HFFc6 (cell line): ENCODE results near the gene AHCTF1. TPM values are rescaled to one million over a fixed set of nuclear protein-coding genes. Genes with fewer than 3 reads are reported as not detected.

Source experiments
- DNase-seq: peaks from one replicate; pipeline ENCODE4 v3.0.0-alpha.2; 2018
- H3K27ac Mint-ChIP-seq: 2 replicates; pipeline ENCODE4 v1.8.0; 2020; ENCODE audit warnings: mild to moderate bottlenecking, mixed read lengths
- H3K27me3 Mint-ChIP-seq: 2 replicates; pipeline ENCODE4 v1.8.0; 2021; ENCODE audit warnings: mild to moderate bottlenecking, moderate library complexity, mixed read lengths; ENCODE audit not compliant: insufficient read depth
- H3K36me3 Mint-ChIP-seq: 2 replicates; pipeline ENCODE4 v1.8.0; 2021; ENCODE audit warnings: low read depth, mixed read lengths
- H3K4me1 Mint-ChIP-seq: 2 replicates; pipeline ENCODE4 v1.8.0; 2020; ENCODE audit warnings: low read depth, mixed read lengths
- H3K4me3 Mint-ChIP-seq: 2 replicates; pipeline ENCODE4 v1.8.0; 2020; ENCODE audit warnings: mild to moderate bottlenecking, moderate library complexity, mixed read lengths
- H3K9me3 Mint-ChIP-seq: 2 replicates; pipeline ENCODE4 v1.8.0; 2020; ENCODE audit warnings: mild to moderate bottlenecking, mixed read lengths
- CTCF ChIP-seq: fragments of 200-600 bp; sonication (generic); IDR thresholded peaks from 2 replicates; pipeline ENCODE4 v1.5.0; 2021; ENCODE audit warnings: antibody characterized with exemption, mild to moderate bottlenecking
- total RNA-seq, 6 experiments: library from RNA; stranded (reverse); fragmentation: NEBNext Ultra II Directional; extraction: Animal tissue kit (Norgen Biotek cat#: 25700); gene quantifications; 2 replicates in 1 of 6; 3 replicates in 5 of 6; pipeline ENCODE4 v1.2.3, GENCODE V29; 2021

Gene AHCTF1
- total RNA-seq, 6 experiments from 2014 or later = 28.2 to 32.8 (median 30.6) TPM

GRCh38 chr1:246803883-246804282 is 127.9 kb downstream of the AHCTF1 start:
- Mint-ChIP-seq H3K27me3 (peaks cover 6% of the 10 kb centered on the region), H3K36me3 (peaks cover 5% of the 10 kb centered on the region; the same call in 1 of the 2 replicates), H3K9me3 (peaks cover 4% of the 10 kb centered on the region; the same call in 1 of the 2 replicates), H3K27ac (no peak overlapping the region), H3K4me3 (no peak overlapping the region), H3K4me1 (no peaks in the 10 kb centered on the region)
- TF ChIP-seq CTCF = no peak
- DNase-seq = no peak

GRCh38 chr1:246803373-246803772 is 128.4 kb downstream of the AHCTF1 start:
- TF ChIP-seq CTCF = no peak
- no peak for DNase-seq
- no peak overlapping the region for H3K4me3 Mint-ChIP-seq
- peaks cover 4% of the 10 kb centered on the region; the same call in 1 of the 2 replicates for H3K9me3 Mint-ChIP-seq
- H3K27ac Mint-ChIP-seq = no peak overlapping the region
- peaks cover 7% of the 10 kb centered on the region for H3K27me3 Mint-ChIP-seq
- no peaks in the 10 kb centered on the region for H3K4me1 Mint-ChIP-seq
- H3K36me3 Mint-ChIP-seq = peaks cover 5% of the 10 kb centered on the region; the same call in 1 of the 2 replicates

DNA sequence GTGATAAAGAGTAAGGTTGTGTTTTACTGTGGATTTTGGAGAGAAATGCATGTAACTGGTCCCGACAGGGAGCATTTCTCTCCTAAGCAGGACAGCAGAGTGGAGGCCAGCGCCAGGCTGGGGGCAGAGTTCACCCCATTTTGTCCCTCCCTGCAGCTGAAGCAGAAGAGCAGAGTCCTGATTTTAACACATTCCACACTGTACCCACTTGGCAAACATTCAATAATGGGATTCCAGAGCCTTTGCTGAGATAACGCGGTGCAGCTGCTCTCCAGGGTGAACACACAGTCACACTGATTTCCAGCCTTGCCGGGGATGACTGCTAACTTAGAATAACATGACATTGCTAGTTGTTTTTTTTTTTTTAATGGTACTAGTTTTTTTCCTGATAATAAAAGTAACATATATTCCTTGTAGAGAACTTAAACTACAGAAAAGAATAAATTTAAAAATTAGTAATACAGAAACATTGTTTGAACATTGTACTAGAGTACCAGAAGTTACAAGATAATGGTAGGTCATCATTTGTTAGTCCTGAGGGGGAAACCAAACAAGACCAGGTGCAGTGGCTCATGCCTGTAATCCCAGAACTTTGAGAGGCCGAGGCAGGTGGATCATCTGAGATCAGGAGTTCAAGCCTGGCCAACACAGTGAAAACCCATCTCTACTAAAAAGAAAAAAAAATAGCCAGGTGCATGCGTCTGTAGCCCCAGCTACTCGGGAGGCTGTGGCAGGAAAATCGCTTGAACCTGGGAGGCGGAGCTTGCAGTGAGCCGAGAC is 130.3 kb downstream of the AHCTF1 start:
- TF ChIP-seq CTCF = no peak
- no peak for DNase-seq
- H3K4me1 Mint-ChIP-seq = no peaks in the 10 kb centered on the region
- no peak overlapping the region for H3K27ac Mint-ChIP-seq
- peaks cover 5% of the 10 kb centered on the region; the same call in 1 of the 2 replicates for H3K36me3 Mint-ChIP-seq
- peaks cover 4% of the 10 kb centered on the region; the same call in 1 of the 2 replicates for H3K9me3 Mint-ChIP-seq
- H3K27me3 Mint-ChIP-seq = peaks cover 7% of the 10 kb centered on the region
- H3K4me3 Mint-ChIP-seq = no peak overlapping the region

- no peak overlapping the region for H3K27ac Mint-ChIP-seq
- DNase-seq = no peak
- H3K36me3 Mint-ChIP-seq = peaks cover 5% of the 10 kb centered on the region; the same call in 1 of the 2 replicates
- no peak for TF ChIP-seq CTCF
- no peaks in the 10 kb centered on the region for H3K4me1 Mint-ChIP-seq
- no peak overlapping the region for H3K4me3 Mint-ChIP-seq
- peaks cover 7% of the 10 kb centered on the region for H3K27me3 Mint-ChIP-seq
- H3K9me3 Mint-ChIP-seq = peaks cover 4% of the 10 kb centered on the region; the same call in 1 of the 2 replicates
These were observed 131.0 kb downstream of the AHCTF1 start for GRCh38 chr1:246800756-246801155.

DNA sequence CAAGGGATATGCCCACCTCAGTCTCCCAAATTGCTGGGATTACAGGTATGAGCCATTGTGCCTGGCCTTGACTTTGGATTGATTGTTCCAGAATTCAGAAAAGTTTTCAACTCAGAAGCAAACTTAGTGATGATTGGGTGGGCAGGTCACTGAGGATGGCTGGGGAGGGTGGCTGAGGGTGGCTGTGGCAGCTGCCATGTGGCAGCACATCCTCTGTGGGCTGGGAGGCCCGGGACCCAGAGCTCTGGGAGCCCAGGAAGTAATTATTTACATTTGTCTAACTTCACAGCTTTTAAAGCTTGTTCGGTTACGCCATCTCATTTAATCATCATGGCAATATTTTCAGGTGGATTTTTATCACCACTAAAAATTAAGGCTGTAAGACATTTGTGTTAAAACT is 131.4 kb downstream of the AHCTF1 start:
- Mint-ChIP-seq H3K36me3 (peaks cover 5% of the 10 kb centered on the region; the same call in 1 of the 2 replicates), H3K27me3 (peaks cover 7% of the 10 kb centered on the region), H3K4me1 (peaks cover 3% of the 10 kb centered on the region; the same call in 1 of the 2 replicates), H3K27ac (no peak overlapping the region), H3K9me3 (peaks cover 4% of the 10 kb centered on the region; the same call in 1 of the 2 replicates), H3K4me3 (no peak overlapping the region)
- no peak for DNase-seq
- no peak for TF ChIP-seq CTCF
